Fibroblast of mammary gland (primary cell): Measurements from ENCODE around the gene WASL.

Source experiments
- DNase-seq: peaks from one replicate; pipeline ENCODE4 v3.0.0-alpha.2; 2010; ENCODE audit warnings: low read depth
- H3K4me3 ChIP-seq: 2 replicates; pipeline ENCODE4 v1.5.1; 2011; ENCODE audit warnings: low read depth, mild to moderate bottlenecking, low read length, moderate library complexity; ENCODE audit not compliant: control insufficient read depth
- CTCF ChIP-seq: conservative IDR thresholded peaks from 2 replicates; pipeline ENCODE4 v1.5.1; 2011; ENCODE audit warnings: low read depth, low read length, inconsistent platforms; ENCODE audit not compliant: control insufficient read depth, insufficient read depth

The WASL gene

GRCh38 chr7:123665896-123666295, 82.9 kb downstream of the WASL start:
- DNase-seq: no peak
- no peak overlapping the region for H3K4me3 ChIP-seq
- TF ChIP-seq CTCF: no peak

- TF ChIP-seq CTCF: no peak
- no peak for DNase-seq
- no peak overlapping the region for H3K4me3 ChIP-seq
Observed at GRCh38 chr7:123665157-123665556, 83.6 kb downstream of the WASL start.

GRCh38 chr7:123663200-123663599, 85.6 kb downstream of the WASL start:
- no peak for TF ChIP-seq CTCF
- DNase-seq: no peak
- no peak overlapping the region for H3K4me3 ChIP-seq

GRCh38 chr7:123662755-123663154, 86.0 kb downstream of the WASL start:
- no peak overlapping the region for H3K4me3 ChIP-seq
- DNase-seq: no peak
- no peak for TF ChIP-seq CTCF

- no peak overlapping the region for H3K4me3 ChIP-seq
- no peak for DNase-seq
- no peak for TF ChIP-seq CTCF
Observed at GRCh38 chr7:123662293-123662692, 86.5 kb downstream of the WASL start.

GRCh38 chr7:123661765-123662164, 87.0 kb downstream of the WASL start:
- no peak for TF ChIP-seq CTCF
- DNase-seq: no peak
- H3K4me3 ChIP-seq: no peak overlapping the region
